ENCODE measurements around the gene HSPG2. TPM values are rescaled to one million over a fixed set of nuclear protein-coding genes. Genes with fewer than 3 reads are reported as not detected.

The HSPG2 gene
- total and polyA plus RNA-seq, 2 experiments from 2014 or later: 62.3 to 193 TPM

- no peak overlapping the region for H3K27ac ChIP-seq
- no peaks in the 10 kb centered on the region for H3K9me3 ChIP-seq (ENCODE audit: low read depth)
- TF ChIP-seq CTCF (IDR thresholded peaks at IDR 0.05; ENCODE audit: low read depth, low read length): no peak
- peaks cover 21% of the 10 kb centered on the region for H3K36me3 ChIP-seq
- no peak overlapping the region for H3K4me3 ChIP-seq
- H3K4me1 ChIP-seq (ENCODE audit: low read depth): no peaks in the 10 kb centered on the region
- DNase-seq (ENCODE audit: low read depth in 1 of 2, low spot score in 1 of 2): no peak
- no peaks in the 10 kb centered on the region for H3K27me3 ChIP-seq
These were observed 48.6 kb downstream of the HSPG2 start for GRCh38 chr1:21888500-21888899.

- H3K4me3 ChIP-seq: no peak overlapping the region
- H3K36me3 ChIP-seq: peaks cover 21% of the 10 kb centered on the region
- no peaks in the 10 kb centered on the region for H3K4me1 ChIP-seq (ENCODE audit: low read depth)
- no peaks in the 10 kb centered on the region for H3K9me3 ChIP-seq (ENCODE audit: low read depth)
- no peak overlapping the region for H3K27ac ChIP-seq
- no peaks in the 10 kb centered on the region for H3K27me3 ChIP-seq
- no peak for DNase-seq (ENCODE audit: low read depth in 1 of 2, low spot score in 1 of 2)
- TF ChIP-seq CTCF (IDR thresholded peaks at IDR 0.05; ENCODE audit: low read depth, low read length): no peak
These were observed 49.3 kb downstream of the HSPG2 start for GRCh38 chr1:21887796-21888195.

- Histone ChIP-seq H3K9me3 (ENCODE audit: low read depth) (no peaks in the 10 kb centered on the region), H3K4me3 (no peak overlapping the region), H3K27ac (no peak overlapping the region), H3K4me1 (ENCODE audit: low read depth) (no peaks in the 10 kb centered on the region), H3K27me3 (no peaks in the 10 kb centered on the region), H3K36me3 (peaks cover 21% of the 10 kb centered on the region)
- no peak for TF ChIP-seq CTCF (IDR thresholded peaks at IDR 0.05; ENCODE audit: low read depth, low read length)
- no peak for DNase-seq (ENCODE audit: low read depth in 1 of 2, low spot score in 1 of 2)
These were observed 49.8 kb downstream of the HSPG2 start for GRCh38 chr1:21887216-21887736.

GRCh38 chr1:21886486-21887215 lies 50.5 kb downstream of the HSPG2 start:
- Histone ChIP-seq H3K4me3 (no peak overlapping the region), H3K36me3 (peaks cover 17% of the 10 kb centered on the region), H3K27me3 (no peaks in the 10 kb centered on the region), H3K27ac (no peak overlapping the region), H3K9me3 (ENCODE audit: low read depth) (no peaks in the 10 kb centered on the region), H3K4me1 (ENCODE audit: low read depth) (no peaks in the 10 kb centered on the region)
- no peak for DNase-seq (ENCODE audit: low read depth in 1 of 2, low spot score in 1 of 2)
- TF ChIP-seq CTCF (IDR thresholded peaks at IDR 0.05; ENCODE audit: low read depth, low read length): no peak

GRCh38 chr1:21885236-21886037 lies 51.7 kb downstream of the HSPG2 start:
- no peak for TF ChIP-seq CTCF (IDR thresholded peaks at IDR 0.05; ENCODE audit: low read depth, low read length)
- Histone ChIP-seq H3K36me3 (peaks cover 17% of the 10 kb centered on the region), H3K27me3 (no peaks in the 10 kb centered on the region), H3K27ac (no peak overlapping the region), H3K4me3 (no peak overlapping the region), H3K4me1 (ENCODE audit: low read depth) (no peaks in the 10 kb centered on the region), H3K9me3 (ENCODE audit: low read depth) (no peaks in the 10 kb centered on the region)
- no peak for DNase-seq (ENCODE audit: low read depth in 1 of 2, low spot score in 1 of 2)

Measured in cardiac muscle cell (in vitro differentiated cells and primary cell).